ENCODE data around the gene MYH15.

The MYH15 gene

DNA sequence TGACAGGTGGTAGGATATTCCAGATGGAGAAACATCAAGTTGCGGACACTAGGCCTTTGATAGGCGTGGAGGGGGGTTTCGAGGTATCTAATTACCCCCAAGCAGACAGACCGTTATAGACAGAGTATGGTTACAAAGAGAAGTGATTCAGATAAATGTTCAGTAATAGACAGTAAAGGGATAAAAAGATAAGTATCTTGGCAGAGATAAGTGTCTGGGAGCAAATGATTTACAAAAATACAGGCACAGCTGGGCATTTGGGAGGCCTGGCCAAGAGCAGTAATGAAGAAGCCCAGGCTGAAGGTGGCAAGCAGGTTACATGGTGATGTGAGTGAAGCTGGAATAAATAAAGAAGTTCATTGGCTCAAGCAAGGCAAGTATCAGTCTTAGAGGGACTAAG lies 659 bp upstream of the MYH15 start:
- Histone ChIP-seq H3K9me3 (ENCODE audit: control insufficient read depth, insufficient read depth, low read length) (no peaks in the 10 kb centered on the region), H3K27me3 (ENCODE audit: control insufficient read depth, insufficient read depth, low read length) (no peaks in the 10 kb centered on the region), H3K4me3 (ENCODE audit: low read depth, low read length) (no peak overlapping the region), H3K4me1 (ENCODE audit: control insufficient read depth, insufficient read depth, low read length) (peaks cover 11% of the 10 kb centered on the region; the same call in 1 of the 2 replicates), H3K27ac (ENCODE audit: low read depth, low read length) (no peak overlapping the region), H3K36me3 (ENCODE audit: control insufficient read depth, insufficient read depth, low read length) (no peaks in the 10 kb centered on the region), H3K9ac (ENCODE audit: low read depth, low read length) (no peak overlapping the region)

- no peak overlapping the region for H3K4me3 ChIP-seq (ENCODE audit: low read depth, low read length)
- no peak overlapping the region for H3K27ac ChIP-seq (ENCODE audit: low read depth, low read length)
- peaks cover 11% of the 10 kb centered on the region; the same call in 1 of the 2 replicates for H3K4me1 ChIP-seq (ENCODE audit: control insufficient read depth, insufficient read depth, low read length)
- H3K36me3 ChIP-seq (ENCODE audit: control insufficient read depth, insufficient read depth, low read length) = no peaks in the 10 kb centered on the region
- no peaks in the 10 kb centered on the region for H3K27me3 ChIP-seq (ENCODE audit: control insufficient read depth, insufficient read depth, low read length)
- no peaks in the 10 kb centered on the region for H3K9me3 ChIP-seq (ENCODE audit: control insufficient read depth, insufficient read depth, low read length)
- no peak overlapping the region for H3K9ac ChIP-seq (ENCODE audit: low read depth, low read length)
Measured at GRCh38 chr3:108509871-108510270, 525 bp downstream of the MYH15 start.

DNA sequence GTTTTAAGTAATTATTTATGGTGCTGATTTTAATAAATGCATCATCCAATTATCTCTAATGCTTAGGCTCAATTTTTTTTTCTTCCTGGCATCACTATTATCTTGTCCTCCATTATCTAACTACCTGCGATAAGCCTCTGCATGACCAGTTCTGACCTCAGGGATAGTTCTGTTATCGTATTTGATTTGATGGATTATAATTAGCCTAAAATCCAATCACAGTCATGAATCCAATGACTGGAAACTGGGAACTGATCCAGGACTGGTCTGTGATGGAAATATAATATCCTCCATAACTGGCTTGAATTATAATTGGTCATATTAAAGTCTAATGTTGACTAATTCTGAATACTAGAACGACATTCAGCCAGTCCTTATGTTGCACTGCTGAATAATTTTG lies 1.1 kb downstream of the MYH15 start:
- Histone ChIP-seq H3K36me3 (ENCODE audit: control insufficient read depth, insufficient read depth, low read length) (no peaks in the 10 kb centered on the region), H3K9ac (ENCODE audit: low read depth, low read length) (no peak overlapping the region), H3K9me3 (ENCODE audit: control insufficient read depth, insufficient read depth, low read length) (no peaks in the 10 kb centered on the region), H3K27ac (ENCODE audit: low read depth, low read length) (no peak overlapping the region), H3K27me3 (ENCODE audit: control insufficient read depth, insufficient read depth, low read length) (no peaks in the 10 kb centered on the region), H3K4me3 (ENCODE audit: low read depth, low read length) (no peak overlapping the region), H3K4me1 (ENCODE audit: control insufficient read depth, insufficient read depth, low read length) (peaks cover 11% of the 10 kb centered on the region; the same call in 1 of the 2 replicates)

- Histone ChIP-seq H3K27ac (ENCODE audit: low read depth, low read length) (no peak overlapping the region), H3K9ac (ENCODE audit: low read depth, low read length) (no peak overlapping the region), H3K27me3 (ENCODE audit: control insufficient read depth, insufficient read depth, low read length) (no peaks in the 10 kb centered on the region), H3K9me3 (ENCODE audit: control insufficient read depth, insufficient read depth, low read length) (no peaks in the 10 kb centered on the region), H3K36me3 (ENCODE audit: control insufficient read depth, insufficient read depth, low read length) (no peaks in the 10 kb centered on the region), H3K4me1 (ENCODE audit: control insufficient read depth, insufficient read depth, low read length) (peaks cover 11% of the 10 kb centered on the region; the same call in 1 of the 2 replicates), H3K4me3 (ENCODE audit: low read depth, low read length) (no peak overlapping the region)
Measured at GRCh38 chr3:108507902-108508301, 2.5 kb downstream of the MYH15 start.

GRCh38 chr3:108505811-108506210 lies 4.6 kb downstream of the MYH15 start:
- Histone ChIP-seq H3K36me3 (ENCODE audit: control insufficient read depth, insufficient read depth, low read length) (no peaks in the 10 kb centered on the region), H3K4me3 (ENCODE audit: low read depth, low read length) (no peak overlapping the region), H3K9ac (ENCODE audit: low read depth, low read length) (no peak overlapping the region), H3K9me3 (ENCODE audit: control insufficient read depth, insufficient read depth, low read length) (no peaks in the 10 kb centered on the region), H3K27ac (ENCODE audit: low read depth, low read length) (no peak overlapping the region), H3K4me1 (ENCODE audit: control insufficient read depth, insufficient read depth, low read length) (peaks cover 11% of the 10 kb centered on the region; the same call in 1 of the 2 replicates), H3K27me3 (ENCODE audit: control insufficient read depth, insufficient read depth, low read length) (no peaks in the 10 kb centered on the region)

DNA sequence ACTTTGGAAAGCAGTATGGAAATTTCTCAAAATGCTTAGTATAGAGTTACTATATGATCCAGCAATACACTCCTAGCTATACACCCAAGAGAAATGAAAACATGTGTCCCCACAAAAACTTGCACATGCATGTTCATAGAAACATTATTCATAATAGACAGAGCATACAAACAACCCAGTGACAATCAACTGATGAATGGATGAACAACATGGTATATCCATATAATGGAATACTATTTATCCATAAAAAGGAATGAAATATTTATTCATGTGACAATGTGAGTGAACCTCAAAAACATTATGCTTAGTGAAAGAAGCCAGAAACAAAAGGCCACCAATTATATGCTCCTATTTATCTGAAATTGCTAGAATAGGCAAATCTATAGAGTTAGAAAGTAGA lies 6.7 kb downstream of the MYH15 start:
- Histone ChIP-seq H3K9ac (ENCODE audit: low read depth, low read length) (no peak overlapping the region), H3K27ac (ENCODE audit: low read depth, low read length) (no peak overlapping the region), H3K4me3 (ENCODE audit: low read depth, low read length) (no peak overlapping the region), H3K9me3 (ENCODE audit: control insufficient read depth, insufficient read depth, low read length) (no peaks in the 10 kb centered on the region), H3K27me3 (ENCODE audit: control insufficient read depth, insufficient read depth, low read length) (no peaks in the 10 kb centered on the region), H3K36me3 (ENCODE audit: control insufficient read depth, insufficient read depth, low read length) (no peaks in the 10 kb centered on the region), H3K4me1 (ENCODE audit: control insufficient read depth, insufficient read depth, low read length) (peaks cover 11% of the 10 kb centered on the region; the same call in 1 of the 2 replicates)

DNA sequence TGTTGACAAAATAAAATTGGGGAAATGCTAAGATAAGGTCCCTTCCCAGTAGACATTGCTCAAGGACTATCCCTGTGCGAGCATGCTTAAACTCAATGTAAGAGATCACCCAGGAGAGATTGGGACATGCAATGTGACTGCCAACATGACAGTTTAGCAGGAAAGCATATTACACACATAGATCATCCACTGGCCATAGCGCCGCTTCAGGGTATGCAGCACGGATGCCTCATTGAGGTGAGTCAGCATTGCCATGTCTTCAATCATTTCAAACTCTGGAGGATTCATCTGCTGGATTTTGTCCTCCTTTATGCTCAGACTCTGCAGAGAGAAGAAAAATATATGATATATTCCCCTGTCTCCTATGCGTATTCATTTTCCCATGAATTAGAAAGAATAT lies 8.9 kb downstream of the MYH15 start:
- no peaks in the 10 kb centered on the region for H3K27me3 ChIP-seq (ENCODE audit: control insufficient read depth, insufficient read depth, low read length)
- H3K9me3 ChIP-seq (ENCODE audit: control insufficient read depth, insufficient read depth, low read length) = no peaks in the 10 kb centered on the region
- no peak overlapping the region for H3K9ac ChIP-seq (ENCODE audit: low read depth, low read length)
- no peak overlapping the region for H3K4me3 ChIP-seq (ENCODE audit: low read depth, low read length)
- no peaks in the 10 kb centered on the region for H3K36me3 ChIP-seq (ENCODE audit: control insufficient read depth, insufficient read depth, low read length)
- H3K27ac ChIP-seq (ENCODE audit: low read depth, low read length) = no peak overlapping the region
- H3K4me1 ChIP-seq (ENCODE audit: control insufficient read depth, insufficient read depth, low read length) = no peaks in the 10 kb centered on the region

DNA sequence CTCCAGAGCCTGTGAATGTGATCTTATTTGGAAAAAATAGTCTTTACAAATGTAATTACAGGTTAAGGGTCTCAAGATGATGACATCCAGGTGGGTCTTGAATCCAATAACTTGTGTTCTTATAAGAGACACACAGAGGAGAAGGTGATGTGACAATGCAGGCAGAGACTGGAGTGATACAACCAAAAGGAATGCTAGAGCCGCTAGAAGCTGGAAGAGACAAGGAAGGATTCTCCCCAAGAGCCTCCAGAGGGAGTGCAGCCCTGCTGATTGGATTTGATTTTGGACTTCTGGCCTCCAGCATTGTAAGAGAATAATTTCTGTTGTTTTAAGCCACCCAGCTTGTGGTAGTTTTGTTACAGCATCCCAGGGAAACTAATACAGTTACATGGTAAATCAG lies 9.7 kb downstream of the MYH15 start:
- no peaks in the 10 kb centered on the region for H3K27me3 ChIP-seq (ENCODE audit: control insufficient read depth, insufficient read depth, low read length)
- H3K4me3 ChIP-seq (ENCODE audit: low read depth, low read length) = no peak overlapping the region
- H3K27ac ChIP-seq (ENCODE audit: low read depth, low read length) = no peak overlapping the region
- H3K4me1 ChIP-seq (ENCODE audit: control insufficient read depth, insufficient read depth, low read length) = no peaks in the 10 kb centered on the region
- no peaks in the 10 kb centered on the region for H3K36me3 ChIP-seq (ENCODE audit: control insufficient read depth, insufficient read depth, low read length)
- no peak overlapping the region for H3K9ac ChIP-seq (ENCODE audit: low read depth, low read length)
- no peaks in the 10 kb centered on the region for H3K9me3 ChIP-seq (ENCODE audit: control insufficient read depth, insufficient read depth, low read length)

DNA sequence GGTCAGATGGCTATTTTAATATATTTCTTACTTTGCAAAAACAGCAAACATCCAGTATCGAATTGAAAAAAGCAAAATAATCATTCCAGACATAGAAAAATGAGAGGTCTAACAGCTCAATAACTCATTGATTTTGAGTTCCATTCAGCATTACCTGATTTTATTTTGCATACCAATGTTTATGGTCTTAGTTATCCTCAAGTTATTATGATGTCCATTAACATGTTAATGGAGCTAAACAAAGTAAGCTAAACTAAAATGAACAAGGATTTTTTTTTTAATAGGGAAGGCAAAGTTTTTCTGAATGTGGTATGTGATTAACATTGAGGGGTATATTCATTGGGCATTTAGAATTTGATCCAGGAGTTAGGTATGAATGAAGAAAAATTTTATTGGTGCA lies 13.1 kb downstream of the MYH15 start:
- no peak overlapping the region for H3K27ac ChIP-seq (ENCODE audit: low read depth, low read length)
- H3K36me3 ChIP-seq (ENCODE audit: control insufficient read depth, insufficient read depth, low read length) = no peaks in the 10 kb centered on the region
- H3K27me3 ChIP-seq (ENCODE audit: control insufficient read depth, insufficient read depth, low read length) = no peaks in the 10 kb centered on the region
- no peak overlapping the region for H3K4me3 ChIP-seq (ENCODE audit: low read depth, low read length)
- no peaks in the 10 kb centered on the region for H3K9me3 ChIP-seq (ENCODE audit: control insufficient read depth, insufficient read depth, low read length)
- no peaks in the 10 kb centered on the region for H3K4me1 ChIP-seq (ENCODE audit: control insufficient read depth, insufficient read depth, low read length)
- H3K9ac ChIP-seq (ENCODE audit: low read depth, low read length) = no peak overlapping the region

- Histone ChIP-seq H3K27ac (ENCODE audit: low read depth, low read length) (no peak overlapping the region), H3K4me1 (ENCODE audit: control insufficient read depth, insufficient read depth, low read length) (no peaks in the 10 kb centered on the region), H3K9ac (ENCODE audit: low read depth, low read length) (no peak overlapping the region), H3K4me3 (ENCODE audit: low read depth, low read length) (no peak overlapping the region), H3K9me3 (ENCODE audit: control insufficient read depth, insufficient read depth, low read length) (no peaks in the 10 kb centered on the region), H3K36me3 (ENCODE audit: control insufficient read depth, insufficient read depth, low read length) (no peaks in the 10 kb centered on the region), H3K27me3 (ENCODE audit: control insufficient read depth, insufficient read depth, low read length) (no peaks in the 10 kb centered on the region)
Measured at GRCh38 chr3:108495717-108496116, 14.7 kb downstream of the MYH15 start.

- Histone ChIP-seq H3K9me3 (ENCODE audit: control insufficient read depth, insufficient read depth, low read length) (no peaks in the 10 kb centered on the region), H3K36me3 (ENCODE audit: control insufficient read depth, insufficient read depth, low read length) (no peaks in the 10 kb centered on the region), H3K27me3 (ENCODE audit: control insufficient read depth, insufficient read depth, low read length) (no peaks in the 10 kb centered on the region), H3K9ac (ENCODE audit: low read depth, low read length) (no peak overlapping the region), H3K27ac (ENCODE audit: low read depth, low read length) (no peak overlapping the region), H3K4me3 (ENCODE audit: low read depth, low read length) (no peak overlapping the region), H3K4me1 (ENCODE audit: control insufficient read depth, insufficient read depth, low read length) (no peaks in the 10 kb centered on the region)
Measured at GRCh38 chr3:108494906-108495531, 15.4 kb downstream of the MYH15 start.
